ENCODE data around the gene FZD1.

FZD1 gene

DNA sequence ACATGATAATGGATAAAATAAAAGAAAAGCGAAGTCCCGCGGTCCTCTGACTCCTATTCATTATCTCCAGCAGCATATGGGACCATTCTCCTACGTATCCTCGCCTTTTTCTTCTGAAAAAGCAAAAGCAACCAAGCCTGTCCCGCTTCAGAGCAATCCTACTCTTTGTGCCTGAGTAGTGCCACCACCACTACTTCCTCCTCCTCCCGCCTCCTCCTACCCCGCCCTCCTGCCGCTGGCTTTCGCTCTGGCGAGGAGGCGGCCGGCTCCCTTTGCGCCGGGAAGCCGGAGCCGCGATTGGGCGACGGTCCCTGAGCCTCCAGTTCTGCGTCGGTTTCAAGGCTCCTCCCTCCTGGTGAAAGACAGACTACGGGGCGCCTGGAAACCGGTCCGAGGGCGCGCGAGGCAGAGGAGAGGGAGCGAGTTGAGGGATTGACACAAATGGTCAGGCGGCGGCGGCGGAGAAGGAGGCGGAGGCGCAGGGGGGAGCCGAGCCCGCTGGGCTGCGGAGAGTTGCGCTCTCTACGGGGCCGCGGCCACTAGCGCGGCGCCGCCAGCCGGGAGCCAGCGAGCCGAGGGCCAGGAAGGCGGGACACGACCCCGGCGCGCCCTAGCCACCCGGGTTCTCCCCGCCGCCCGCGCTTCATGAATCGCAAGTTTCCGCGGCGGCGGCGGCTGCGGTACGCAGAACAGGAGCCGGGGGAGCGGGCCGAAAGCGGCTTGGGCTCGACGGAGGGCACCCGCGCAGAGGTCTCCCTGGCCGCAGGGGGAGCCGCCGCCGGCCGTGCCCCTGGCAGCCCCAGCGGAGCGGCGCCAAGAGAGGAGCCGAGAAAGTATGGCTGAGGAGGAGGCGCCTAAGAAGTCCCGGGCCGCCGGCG lies at the start of gene FZD1:
FZD1 (plus strand) TSS at position 388 of the 878 bp plus-strand sequence; CDS start at position 836, 448 bp downstream.
- DNase-seq = no peak

DNA sequence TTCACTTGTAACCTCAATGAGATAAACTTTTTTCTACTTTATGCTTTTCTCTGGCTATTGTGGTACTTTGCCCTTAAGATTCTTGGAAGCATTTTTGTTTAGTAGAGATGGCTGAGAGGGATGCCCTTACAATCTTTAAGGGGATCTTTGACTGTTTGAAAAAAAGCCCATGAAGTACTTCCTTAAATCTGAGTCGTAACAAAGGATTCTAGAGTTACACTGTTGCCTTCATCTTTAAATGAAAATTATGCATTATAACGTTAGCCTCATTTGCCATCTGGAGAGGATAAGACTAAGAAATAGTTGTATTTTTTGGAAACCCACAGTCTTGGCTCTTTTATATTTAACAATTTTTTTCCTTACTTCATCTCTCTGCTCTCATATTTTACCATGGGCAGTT lies 37.8 kb upstream of the FZD1 start:
- DNase-seq = no peak

DNA sequence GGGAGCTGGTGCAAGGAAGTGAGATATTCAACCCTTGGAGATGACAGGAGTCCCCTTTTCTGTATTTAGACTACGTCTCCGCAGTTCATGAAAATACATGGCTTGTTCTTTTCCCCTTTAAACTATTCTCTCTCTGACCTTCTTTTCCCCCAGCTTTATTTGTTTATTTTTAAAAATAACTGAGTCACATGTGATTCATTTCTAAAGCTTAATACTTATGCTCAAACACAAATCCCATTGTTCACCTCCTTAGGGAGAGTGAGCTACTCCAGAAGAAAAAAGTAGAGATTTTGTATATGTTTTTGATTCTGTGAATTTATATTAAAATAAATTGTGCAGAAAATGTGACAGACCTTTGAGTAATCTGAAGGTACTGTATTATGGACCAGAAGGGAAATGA lies 35.9 kb upstream of the FZD1 start:
- no peak for DNase-seq

DNA sequence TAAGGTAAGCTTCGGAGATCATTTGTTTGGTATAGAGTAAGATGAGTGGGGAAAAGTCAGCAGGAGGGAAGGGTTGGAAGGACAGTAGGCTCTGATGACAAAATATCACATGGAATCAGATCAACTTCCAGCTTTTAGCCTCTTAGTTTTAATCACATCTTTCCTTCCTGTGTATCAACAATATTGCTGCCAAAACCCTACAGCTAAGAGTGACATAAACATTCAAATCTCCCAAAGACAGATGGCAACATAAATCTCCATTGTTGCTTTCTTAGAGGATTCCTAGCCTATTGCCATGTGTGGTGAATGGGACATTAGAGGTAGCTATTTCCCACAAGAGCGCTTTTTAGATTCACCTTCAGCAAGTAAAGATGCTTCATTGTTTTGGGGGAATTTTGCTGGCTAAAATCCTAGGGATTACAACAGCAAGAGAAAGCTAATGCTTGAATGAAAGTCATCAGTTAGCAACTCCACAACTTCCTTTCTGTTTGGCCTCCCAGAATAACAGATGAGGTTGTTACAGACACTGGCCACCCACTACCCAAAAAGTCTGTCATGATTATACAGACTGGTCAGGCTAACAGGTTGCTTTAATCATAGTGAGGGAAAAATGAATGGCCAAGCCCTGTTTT lies 35.2 kb upstream of the FZD1 start:
- no peak for DNase-seq

DNA sequence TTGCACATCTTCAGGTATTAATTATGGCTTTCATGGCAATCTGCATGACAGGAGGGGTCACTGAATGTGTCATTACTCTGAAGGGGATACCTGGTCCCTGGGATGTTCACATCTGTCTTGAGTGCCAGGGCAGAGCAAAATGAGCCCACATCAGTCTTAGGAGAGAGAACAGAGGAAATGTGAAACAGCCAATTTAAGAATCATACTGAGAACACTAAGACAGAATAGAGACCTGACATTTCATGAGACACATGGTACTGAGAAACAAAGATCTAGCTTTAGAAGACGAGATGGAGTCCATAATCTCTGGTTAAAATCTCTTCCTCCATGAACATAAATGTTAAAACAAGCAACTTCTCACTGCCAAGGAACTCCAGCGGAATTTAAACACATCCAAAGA lies 34.1 kb upstream of the FZD1 start:
- DNase-seq = no peak

DNA sequence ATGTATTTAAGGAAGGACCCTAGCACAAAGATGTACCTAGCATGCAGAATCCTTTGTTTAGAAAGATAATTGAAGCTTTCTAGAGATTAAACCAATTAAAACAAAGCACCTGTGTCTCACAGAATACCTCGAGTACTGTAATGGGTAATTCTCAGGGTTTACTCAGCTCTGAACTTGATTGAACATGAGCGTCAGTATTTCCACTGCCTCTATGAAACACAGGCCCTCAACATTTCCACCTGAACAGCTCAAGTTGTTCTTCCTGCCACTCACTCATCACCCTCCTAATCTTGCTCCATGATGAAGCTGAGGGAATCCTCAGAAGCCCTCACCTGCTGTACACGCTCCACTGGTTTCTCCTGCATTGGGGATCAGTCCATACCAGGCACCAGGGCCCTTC lies 33.7 kb upstream of the FZD1 start:
- DNase-seq = no peak

DNA sequence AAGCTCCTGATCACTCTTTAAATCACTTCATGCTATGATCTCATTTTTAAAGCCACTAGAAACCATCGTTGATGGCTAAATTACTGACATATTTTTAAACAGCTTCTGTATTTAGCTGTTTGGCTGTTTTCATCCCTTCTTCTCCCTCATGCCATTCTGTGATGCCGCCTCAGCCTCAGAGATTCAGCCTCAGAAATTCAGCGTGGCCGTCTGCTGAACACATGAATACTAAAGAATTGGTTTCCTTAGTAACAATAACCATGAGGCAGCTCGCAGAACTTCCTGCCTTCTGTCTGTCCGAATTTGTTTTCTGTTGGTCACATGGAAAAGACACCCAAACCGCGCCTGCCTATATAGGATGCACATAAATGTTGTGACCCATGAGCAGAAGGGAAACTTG lies 31.0 kb upstream of the FZD1 start:
- no peak for DNase-seq

DNA sequence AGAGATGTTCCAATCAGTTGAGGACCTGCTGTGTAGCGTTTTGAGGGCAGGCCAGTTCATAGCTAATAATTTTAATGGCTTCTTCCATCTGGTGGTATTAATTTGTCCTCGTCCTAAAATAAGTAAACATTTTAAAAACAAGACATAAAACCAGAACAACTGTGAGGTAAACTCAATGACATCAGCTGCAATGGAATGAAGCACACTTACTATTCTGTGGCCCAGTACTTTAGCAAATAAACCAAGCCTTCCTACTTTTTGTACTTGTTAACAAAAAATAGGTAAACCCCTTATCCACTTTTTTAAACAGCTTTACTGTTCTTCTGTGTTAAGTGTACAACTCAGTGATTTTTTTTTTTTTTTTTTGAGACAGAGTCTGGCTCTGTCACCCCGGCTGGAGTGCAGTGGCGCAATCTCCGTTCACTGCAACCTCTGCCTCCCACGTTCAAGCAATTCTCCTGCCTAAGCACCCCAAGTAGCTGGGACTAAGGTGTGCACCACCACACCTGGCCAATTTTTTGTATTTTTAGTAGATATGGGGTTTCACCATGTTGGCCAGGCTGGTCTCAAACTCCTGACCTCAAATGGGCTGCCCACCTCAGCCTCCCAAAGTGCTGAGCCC lies 28.9 kb upstream of the FZD1 start:
- no peak for DNase-seq

DNA sequence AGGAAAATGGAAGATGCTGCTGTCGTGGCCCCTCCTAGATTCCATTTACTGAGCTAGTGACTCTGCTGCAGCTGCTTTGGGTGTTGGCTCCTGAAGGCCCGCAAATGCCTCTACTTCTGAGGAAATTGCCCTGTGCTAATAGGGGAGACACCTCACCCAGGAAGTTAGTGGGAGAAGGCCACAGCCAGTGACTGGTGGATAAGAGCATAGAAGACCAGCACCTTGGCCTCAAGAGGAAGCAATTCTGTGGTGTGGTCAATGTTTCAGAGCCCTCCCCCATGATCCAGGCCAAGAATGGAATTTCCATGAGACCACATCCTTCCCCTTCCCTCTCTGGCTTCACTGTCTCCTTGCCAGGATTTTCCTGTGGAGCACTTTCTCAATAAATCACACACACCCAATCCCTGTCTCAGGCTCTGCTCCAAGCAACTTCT lies 25.0 kb upstream of the FZD1 start:
- DNase-seq = no peak

DNA sequence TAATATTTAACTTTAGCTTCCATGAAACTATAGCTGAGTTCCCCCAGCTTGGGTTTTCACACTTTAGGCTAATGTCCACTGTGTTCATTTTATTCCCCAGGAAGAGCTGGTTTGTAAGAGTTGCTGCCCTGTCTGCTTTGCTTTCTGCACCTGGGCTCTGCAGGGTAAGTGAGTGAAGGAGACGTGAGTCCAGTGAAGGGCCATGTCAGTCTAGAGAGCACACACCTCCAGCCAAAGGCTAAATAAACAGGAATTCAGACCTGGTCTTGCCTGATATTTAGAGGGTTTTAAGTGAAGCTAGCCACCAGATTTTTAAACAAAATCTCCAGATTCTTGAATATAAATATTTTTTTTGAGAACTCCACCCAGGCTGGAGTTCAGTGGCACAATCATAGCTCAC lies 24.5 kb upstream of the FZD1 start:
- DNase-seq = no peak

DNA sequence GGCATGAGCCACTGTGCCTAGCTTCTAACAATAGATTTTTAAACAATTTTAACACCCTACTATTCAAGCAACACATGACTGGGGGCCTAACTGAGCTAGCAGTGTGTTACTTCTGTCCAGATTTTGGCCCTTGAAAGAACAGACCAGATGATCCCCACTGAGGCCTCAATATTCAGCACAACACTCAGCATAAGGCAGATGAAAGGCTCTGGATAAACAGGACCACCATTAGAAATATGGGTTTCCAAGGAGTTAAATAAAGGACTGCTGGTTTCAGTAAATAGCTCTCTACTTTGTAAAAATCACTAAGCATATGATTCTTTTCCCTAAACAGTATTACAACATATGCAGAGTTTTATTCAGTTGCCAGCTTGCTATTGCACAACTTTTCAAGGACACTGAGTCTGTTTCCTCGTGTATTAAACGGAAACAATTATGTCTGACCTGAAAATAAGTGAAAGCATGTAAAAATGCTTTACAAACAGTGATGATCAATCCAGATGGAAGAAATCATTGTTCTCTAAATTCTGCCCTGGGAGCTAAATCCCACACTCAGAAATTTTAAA lies 23.8 kb upstream of the FZD1 start:
- DNase-seq = no peak

DNA sequence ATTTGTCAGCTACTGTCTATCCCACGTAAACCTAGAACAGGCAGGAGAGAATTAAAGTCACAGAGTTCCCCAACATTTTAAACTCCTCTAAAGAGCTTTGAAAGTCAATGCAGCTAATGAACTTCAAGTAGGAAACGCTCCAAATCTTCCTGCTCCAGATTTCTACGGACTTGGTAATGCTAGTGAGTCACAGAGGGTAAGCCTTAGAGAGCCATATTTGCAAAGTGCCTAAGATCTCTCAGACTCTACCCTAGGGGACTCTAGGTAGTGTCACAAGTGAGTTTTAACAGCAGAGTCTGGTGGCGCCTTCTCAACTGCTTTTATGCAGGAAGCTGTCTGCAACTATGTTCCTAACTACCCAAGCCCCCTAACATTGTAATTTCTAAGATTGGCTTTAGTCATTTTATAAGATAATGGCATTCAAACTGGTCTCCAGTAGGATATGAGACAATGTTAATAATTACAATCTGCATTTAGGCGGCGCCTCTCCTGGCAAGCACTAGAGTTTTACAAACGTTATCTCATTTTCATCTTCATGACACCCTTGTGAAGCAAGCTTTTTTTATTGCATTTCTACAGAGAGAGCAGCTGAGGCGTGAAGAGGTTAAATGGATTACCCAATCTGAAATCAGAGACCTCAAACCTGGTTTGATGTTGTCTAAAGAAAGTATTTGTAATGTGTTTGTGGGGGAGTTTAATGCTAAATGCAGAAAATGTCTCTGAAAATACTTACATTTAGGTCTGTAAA lies 22.0 kb upstream of the FZD1 start:
- DNase-seq = no peak

DNA sequence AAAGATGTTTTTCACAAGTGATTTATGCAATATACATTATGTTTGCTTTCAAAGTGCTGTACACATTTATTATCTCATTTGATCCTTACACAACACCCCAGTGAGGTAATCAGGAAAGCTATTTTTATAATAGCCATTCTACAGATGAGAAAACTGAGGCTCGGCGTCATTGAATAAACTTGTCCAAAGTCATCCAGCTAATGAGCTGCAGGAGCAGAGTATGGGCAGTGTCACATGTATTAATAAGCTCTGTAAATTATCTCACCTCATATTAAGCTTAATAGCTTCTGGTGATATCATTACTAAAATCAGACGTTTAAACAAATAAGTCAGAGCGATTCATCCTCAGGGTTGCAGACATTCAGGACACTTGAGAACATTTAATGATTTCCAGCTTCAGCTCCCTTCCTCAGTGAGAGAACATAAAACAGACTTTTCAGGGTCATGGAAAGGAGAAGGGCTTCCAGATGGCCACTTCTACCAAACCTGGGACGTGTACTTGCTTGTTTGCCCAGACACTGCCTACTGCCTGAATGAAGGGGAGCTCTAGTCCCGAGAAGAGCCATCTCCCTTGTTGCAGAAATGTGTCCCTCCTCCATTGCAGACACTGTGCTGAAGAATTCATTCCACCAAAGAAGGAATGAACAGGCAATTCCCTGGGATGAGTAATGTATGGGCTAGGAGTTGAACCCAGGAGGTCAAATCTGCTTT lies 20.5 kb upstream of the FZD1 start:
- no peak for DNase-seq

DNA sequence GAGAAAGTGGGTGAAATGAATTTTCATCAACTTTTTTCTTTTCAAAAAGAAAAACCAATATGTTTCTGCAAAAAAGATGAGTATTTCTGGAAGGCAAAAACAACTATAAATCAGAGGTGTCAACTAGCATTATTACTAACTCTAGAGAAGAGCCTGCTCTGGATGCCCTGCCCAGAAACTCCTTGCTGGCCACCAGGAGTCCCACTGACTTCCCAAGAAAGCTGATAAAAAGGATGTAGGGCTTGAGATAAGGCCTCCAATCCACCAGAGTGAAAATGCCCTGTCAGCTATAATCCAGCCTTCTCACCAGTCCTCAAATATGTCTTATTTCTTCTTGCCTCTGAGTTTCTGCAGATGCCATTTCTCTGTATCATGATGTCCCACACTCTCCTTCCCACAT lies 16.7 kb upstream of the FZD1 start:
- no peak for DNase-seq

DNA sequence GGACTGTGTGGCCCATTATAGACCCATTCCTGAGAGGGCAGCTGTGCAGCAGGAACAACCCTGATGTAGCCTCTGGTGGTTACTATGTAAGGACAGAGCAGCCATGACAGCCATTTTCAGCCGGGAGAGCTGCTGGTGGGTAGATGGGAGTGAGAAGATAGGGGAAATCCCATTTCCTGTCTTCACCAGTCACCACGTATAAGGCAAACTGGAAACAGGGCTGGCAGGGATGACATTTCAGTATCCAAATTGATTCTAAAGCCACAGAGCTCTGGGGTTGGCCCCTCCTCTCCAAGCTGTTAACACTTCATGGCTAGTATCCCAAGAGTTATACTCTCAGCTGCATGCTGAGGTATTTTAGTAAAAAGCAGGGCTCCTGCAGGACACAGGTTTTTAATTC lies 15.2 kb upstream of the FZD1 start:
- DNase-seq = no peak

DNA sequence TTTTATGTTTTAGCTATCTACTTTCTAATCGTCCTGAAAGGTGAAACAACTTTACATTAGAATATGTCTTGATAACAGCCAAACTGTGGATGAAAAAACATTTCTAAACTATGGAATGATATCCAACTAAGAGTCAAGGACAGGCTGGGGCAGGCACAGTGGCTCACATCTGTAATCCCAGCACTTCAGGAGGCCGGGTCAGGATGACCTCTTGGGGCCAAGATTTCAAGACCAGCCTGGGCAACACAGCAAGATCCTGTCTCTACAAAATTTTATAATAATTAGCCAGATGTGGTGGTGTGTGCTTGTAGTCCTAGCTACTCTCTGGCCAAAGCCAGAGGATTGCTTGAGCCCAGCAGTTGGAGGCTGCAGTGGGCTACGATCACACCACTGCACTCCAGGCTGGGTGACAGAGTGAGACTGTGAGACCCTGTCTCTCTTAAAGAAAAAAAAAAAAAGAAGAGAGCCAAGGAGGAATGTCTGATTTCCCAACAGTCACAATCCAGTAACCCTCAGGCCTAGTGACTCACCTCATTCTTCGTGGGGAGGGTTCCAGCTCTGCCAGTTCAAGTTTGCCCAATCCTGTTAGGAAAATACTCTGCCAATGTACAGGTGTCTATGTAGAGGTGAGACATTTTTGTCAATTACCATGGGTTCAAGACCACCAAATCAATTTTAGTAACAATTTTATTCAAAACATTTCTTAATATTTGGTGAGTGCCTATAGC lies 14.6 kb upstream of the FZD1 start:
- DNase-seq = no peak

DNA sequence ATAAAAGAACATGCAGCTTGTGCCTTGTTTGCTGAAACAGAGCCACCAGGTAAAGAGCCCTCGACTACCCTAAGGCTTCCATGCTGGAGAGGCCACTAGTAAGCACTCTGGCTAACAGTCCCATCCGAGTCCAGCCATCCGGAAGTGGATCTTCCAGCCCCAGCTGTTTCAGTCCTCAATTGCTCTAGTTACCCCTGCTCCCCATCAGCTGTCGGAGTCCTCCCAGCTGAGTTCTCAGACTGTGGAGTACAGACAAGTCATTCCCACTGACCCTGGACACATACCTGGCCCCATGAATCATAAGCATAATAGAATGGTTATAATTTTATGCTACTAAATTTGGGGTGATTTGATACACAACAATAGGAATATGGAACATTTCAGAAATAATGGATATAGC lies 13.5 kb upstream of the FZD1 start:
- no peak for DNase-seq

DNA sequence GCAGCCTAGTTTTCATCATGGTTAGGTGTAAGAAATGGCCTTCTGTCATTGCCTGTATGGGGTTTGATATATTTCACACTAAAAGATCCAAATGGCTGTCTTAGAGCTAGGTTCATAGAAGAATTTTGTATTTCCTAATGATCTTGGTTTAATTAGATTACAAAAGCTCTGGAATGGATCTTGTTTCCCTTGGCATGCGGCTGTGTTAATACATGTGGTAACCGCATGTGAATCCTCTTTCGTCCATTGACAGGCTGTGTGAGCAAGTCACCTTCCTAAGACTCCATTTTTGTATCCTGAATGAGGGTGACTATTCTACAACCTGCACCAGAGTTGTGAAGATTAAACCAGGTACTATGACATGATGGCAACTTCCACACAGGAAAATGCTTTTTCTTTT lies 12.4 kb upstream of the FZD1 start:
- DNase-seq = no peak

DNA sequence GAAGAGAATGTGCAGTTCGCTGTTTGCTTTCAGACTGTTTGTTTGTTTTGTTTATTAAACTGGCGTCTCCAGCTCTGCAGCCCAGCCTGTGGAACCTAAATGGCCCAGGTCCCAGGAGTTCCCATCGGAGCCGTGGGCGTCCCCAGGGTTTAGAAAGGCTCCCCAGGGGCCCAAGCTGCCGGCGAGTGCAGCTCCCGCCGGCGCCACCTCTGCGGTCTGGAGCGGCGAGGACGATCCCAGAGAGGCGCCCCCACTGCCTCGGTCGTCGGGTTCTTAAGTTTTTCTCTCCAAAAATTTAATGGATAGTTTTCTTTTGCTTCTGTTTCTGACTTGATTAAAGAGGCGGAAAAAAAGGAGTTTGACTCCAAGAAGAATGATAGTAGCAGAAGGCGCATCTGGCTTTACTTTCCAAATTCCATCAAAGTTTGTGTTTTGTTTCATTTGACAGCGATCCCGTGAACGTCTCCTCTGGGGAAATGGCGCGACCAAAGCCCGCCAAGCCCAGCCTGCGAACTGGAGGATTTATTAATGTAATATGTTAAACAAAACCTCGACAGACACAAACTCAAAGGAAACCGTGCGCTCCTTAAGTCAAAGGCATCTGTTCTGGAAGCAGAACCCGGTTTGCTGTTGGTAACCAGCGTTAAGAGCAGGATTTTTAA lies 718 bp upstream of the FZD1 start:
- no peak for DNase-seq

DNA sequence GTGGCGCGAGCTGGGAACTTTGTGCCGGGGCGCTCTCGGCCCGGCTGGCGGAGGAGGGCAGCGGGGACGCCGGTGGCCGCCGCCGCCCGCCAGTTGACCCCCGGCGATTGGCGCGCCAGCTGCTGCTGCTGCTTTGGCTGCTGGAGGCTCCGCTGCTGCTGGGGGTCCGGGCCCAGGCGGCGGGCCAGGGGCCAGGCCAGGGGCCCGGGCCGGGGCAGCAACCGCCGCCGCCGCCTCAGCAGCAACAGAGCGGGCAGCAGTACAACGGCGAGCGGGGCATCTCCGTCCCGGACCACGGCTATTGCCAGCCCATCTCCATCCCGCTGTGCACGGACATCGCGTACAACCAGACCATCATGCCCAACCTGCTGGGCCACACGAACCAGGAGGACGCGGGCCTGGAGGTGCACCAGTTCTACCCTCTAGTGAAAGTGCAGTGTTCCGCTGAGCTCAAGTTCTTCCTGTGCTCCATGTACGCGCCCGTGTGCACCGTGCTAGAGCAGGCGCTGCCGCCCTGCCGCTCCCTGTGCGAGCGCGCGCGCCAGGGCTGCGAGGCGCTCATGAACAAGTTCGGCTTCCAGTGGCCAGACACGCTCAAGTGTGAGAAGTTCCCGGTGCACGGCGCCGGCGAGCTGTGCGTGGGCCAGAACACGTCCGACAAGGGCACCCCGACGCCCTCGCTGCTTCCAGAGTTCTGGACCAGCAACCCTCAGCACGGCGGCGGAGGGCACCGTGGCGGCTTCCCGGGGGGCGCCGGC lies 870 bp downstream of the FZD1 start:
- no peak for DNase-seq

Data from activated effector memory CD4-positive, alpha-beta T cell treated with Interleukin-2 at 50 U/mL for 16 hours (primary cell).